Keratinocyte (primary cell): ENCODE results near the gene ZBTB44. TPM values are rescaled to one million over a fixed set of nuclear protein-coding genes. Genes with fewer than 3 reads are reported as not detected.

Source experiments
- DNase-seq: peaks from one replicate; pipeline ENCODE4 v3.0.0-alpha.2; 2011; ENCODE audit warnings: low read depth, missing footprints, low spot score
- FAIRE-seq: peaks from 2 replicates; lab custom pipeline; 2011; peaks lifted over from hg19 to GRCh38; lab: Jason Lieb, UNC
- H2AFZ ChIP-seq: 2 replicates; pipeline ENCODE4 v1.6.0; 2012; ENCODE audit warnings: low read length, control low read depth, inconsistent platforms; ENCODE audit not compliant: control insufficient read depth
- H3K27ac ChIP-seq: 2 replicates; pipeline ENCODE4 v1.5.1; 2011; ENCODE audit warnings: low read length; ENCODE audit not compliant: control insufficient read depth, insufficient read depth
- H3K27me3 ChIP-seq: 3 replicates; pipeline ENCODE4 v1.6.0; 2011; ENCODE audit warnings: low read length; ENCODE audit not compliant: control insufficient read depth, insufficient read depth; ENCODE audit errors: extremely low read depth
- H3K36me3 ChIP-seq, 2 experiments: 2 replicates in 1 of 2; 3 replicates in 1 of 2; pipeline ENCODE4 v1.5.1; 2011; ENCODE audit warnings: low read length in 2 of 2, mild to moderate bottlenecking in 1 of 2; ENCODE audit not compliant: control insufficient read depth in 2 of 2, insufficient read depth in 2 of 2; ENCODE audit errors: extremely low read depth in 1 of 2
- H3K4me1 ChIP-seq: 3 replicates; pipeline ENCODE4 v1.5.1; 2011; ENCODE audit warnings: low read length; ENCODE audit not compliant: control insufficient read depth, insufficient read depth; ENCODE audit errors: extremely low read depth
- H3K4me2 ChIP-seq: 3 replicates; pipeline ENCODE4 v1.6.0; 2011; ENCODE audit warnings: low read depth, low read length; ENCODE audit not compliant: control insufficient read depth, insufficient read depth; ENCODE audit errors: extremely low read depth
- H3K4me3 ChIP-seq, 3 experiments: fragments of 200-600 bp in 1 of 3; sonication (generic) in 1 of 3; 2 replicates in 2 of 3; 3 replicates in 1 of 3; pipeline ENCODE4 v1.5.1; 2011 to 2016; ENCODE audit warnings: low read length in 3 of 3, mild to moderate bottlenecking in 3 of 3, control low read depth in 2 of 3, inconsistent platforms in 1 of 3, low read depth in 1 of 3, mixed read lengths in 1 of 3, mixed run types in 1 of 3, moderate library complexity in 1 of 3; ENCODE audit not compliant: control insufficient read depth in 2 of 3, insufficient read depth in 2 of 3; ENCODE audit errors: extremely low read depth in 1 of 3
- H3K79me2 ChIP-seq: 2 replicates; pipeline ENCODE4 v1.6.0; 2012; ENCODE audit warnings: low read length; ENCODE audit not compliant: control insufficient read depth, insufficient read depth
- H3K9ac ChIP-seq: 3 replicates; pipeline ENCODE4 v1.6.0; 2011; ENCODE audit warnings: low read length; ENCODE audit not compliant: control insufficient read depth, insufficient read depth; ENCODE audit errors: extremely low read depth
- H3K9me1 ChIP-seq: 3 replicates; pipeline ENCODE4 v1.6.0; 2011; ENCODE audit warnings: low read length; ENCODE audit not compliant: control insufficient read depth, insufficient read depth; ENCODE audit errors: extremely low read depth
- H3K9me3 ChIP-seq: 2 replicates; pipeline ENCODE4 v1.5.1; 2012; ENCODE audit warnings: low read depth, low read length; ENCODE audit not compliant: control insufficient read depth
- H4K20me1 ChIP-seq: 3 replicates; pipeline ENCODE4 v1.6.0; 2011; ENCODE audit warnings: low read length; ENCODE audit not compliant: control insufficient read depth, insufficient read depth; ENCODE audit errors: extremely low read depth
- CTCF ChIP-seq, 3 experiments: IDR thresholded peaks in 1 of 3; conservative IDR thresholded peaks in 1 of 3; optimal IDR thresholded peaks in 1 of 3; 2 replicates in 2 of 3; 3 replicates in 1 of 3; pipeline versions ENCODE3 to v1.5.1; 2011; ENCODE audit warnings: low read length in 3 of 3, mild to moderate bottlenecking in 3 of 3, moderate library complexity in 2 of 3, control low read depth in 1 of 3, inconsistent platforms in 1 of 3; ENCODE audit not compliant: insufficient read depth in 2 of 3; ENCODE audit errors: extremely low read depth in 1 of 3
- EZH2 ChIP-seq: IDR thresholded peaks from one replicate; pipeline ENCODE4 v1.6.1; 2012; ENCODE audit warnings: inconsistent platforms, mild to moderate bottlenecking, low read length, moderate library complexity
- dilution Hi-C: fragments of 300-500 bp; cut with MboI; formaldehyde crosslinking; loops from one replicate; pipeline ENCODE4 v1.7.0; 2020; ENCODE audit warnings: low sequenced_read_pairs; ENCODE audit not compliant: extremely low pct_ligation_motif_present
- polyA plus RNA-seq, 5 experiments: library from polyadenylated mRNA; depleted of rRNA in 3 of 5; stranded (reverse) in 3 of 5; stranded (forward) in 1 of 5; unstranded in 1 of 5; fragments of >200 nt; gene quantifications; 1 replicate in 1 of 5; 2 replicates in 3 of 5; 3 replicates in 1 of 5; pipeline versions ENCODE4 v1.2.1 to v1.2.3, GENCODE V29; 2011 to 2012; ENCODE audit warnings: missing spikeins in 2 of 5, low read depth in 1 of 5, low replicate concordance in 1 of 5

ZBTB44 gene
- polyA plus RNA-seq, 1 donor (not counting 4 experiments of a cell fraction or from before 2014, with no cell fraction given) = 16.8 TPM

- H3K79me2 ChIP-seq = no peaks in the 10 kb centered on the region
These were observed 43.7 kb upstream of the ZBTB44 start for GRCh38 chr11:130358398-130358797.

GRCh38 chr11:130347261-130347660 is 32.5 kb upstream of the ZBTB44 start:
- no peaks in the 10 kb centered on the region for H3K36me3 ChIP-seq
- DNase-seq (no peak), FAIRE-seq (no peak)
- no peaks in the 10 kb centered on the region for H3K9me3 ChIP-seq
- H4K20me1 ChIP-seq = no peaks in the 10 kb centered on the region
- dilution Hi-C loops = no loop called here
- no peaks in the 10 kb centered on the region for H3K27me3 ChIP-seq
- H3K9ac ChIP-seq = no peak overlapping the region
- H3K4me2 ChIP-seq = no peak overlapping the region
- H3K79me2 ChIP-seq = no peaks in the 10 kb centered on the region
- no peaks in the 10 kb centered on the region for H3K4me1 ChIP-seq
- H3K27ac ChIP-seq = no peak overlapping the region
- TF ChIP-seq EZH2 = no peak
- TF ChIP-seq CTCF (optimal IDR thresholded peaks at IDR 0.05 in 1 of 3, IDR thresholded peaks at IDR 0.05 in 1 of 3, conservative IDR thresholded peaks at IDR 0.05 in 1 of 3; ENCODE audit: extremely low read depth in 1 of 3, insufficient read depth in 2 of 3, low read length in 3 of 3) = no peak
- no peak overlapping the region for H3K4me3 ChIP-seq
- H3K9me1 ChIP-seq = no peaks in the 10 kb centered on the region
- no peak overlapping the region for H2AFZ ChIP-seq

More at GRCh38 chr11:130358398-130358797, 43.7 kb upstream of the ZBTB44 start:
- dilution Hi-C loops = no loop called here
- no peak overlapping the region for H3K4me3 ChIP-seq
- FAIRE-seq (no peak), DNase-seq (no peak)
- H4K20me1 ChIP-seq = no peaks in the 10 kb centered on the region
- H3K4me2 ChIP-seq = no peak overlapping the region
- no peaks in the 10 kb centered on the region for H3K36me3 ChIP-seq
- no peaks in the 10 kb centered on the region for H3K9me1 ChIP-seq
- H2AFZ ChIP-seq = no peak overlapping the region
- TF ChIP-seq EZH2 (no peak), CTCF (optimal IDR thresholded peaks at IDR 0.05 in 1 of 3, IDR thresholded peaks at IDR 0.05 in 1 of 3, conservative IDR thresholded peaks at IDR 0.05 in 1 of 3; ENCODE audit: extremely low read depth in 1 of 3, insufficient read depth in 2 of 3, low read length in 3 of 3) (no peak)
- H3K27ac ChIP-seq = no peak overlapping the region
- H3K27me3 ChIP-seq = no peaks in the 10 kb centered on the region
- no peaks in the 10 kb centered on the region for H3K4me1 ChIP-seq
- H3K9ac ChIP-seq = no peak overlapping the region
- no peaks in the 10 kb centered on the region for H3K9me3 ChIP-seq
